Measurements from ENCODE around the gene SSBP1. TPM values are rescaled to one million over a fixed set of nuclear protein-coding genes. Genes with fewer than 3 reads are reported as not detected.

Gene SSBP1
- total and polyA plus RNA-seq, 2 experiments from 2014 or later, result 283 to 1,006 TPM

- TF ChIP-seq CTCF (conservative IDR thresholded peaks at IDR 0.05; ENCODE audit: low read depth in 2 of 2) (no peak), EZH2phosphoT487 (IDR thresholded peaks at IDR 0.05; ENCODE audit: unreplicated experiment) (no peak), CREB1 (CRISPR knock-in tag; IDR thresholded peaks at IDR 0.05; ENCODE audit: low read depth) (no peak), ZNF331 (CRISPR knock-in tag; IDR thresholded peaks at IDR 0.05; ENCODE audit: low read depth) (no peak)
- TF ChIP-seq, protein P1, sequence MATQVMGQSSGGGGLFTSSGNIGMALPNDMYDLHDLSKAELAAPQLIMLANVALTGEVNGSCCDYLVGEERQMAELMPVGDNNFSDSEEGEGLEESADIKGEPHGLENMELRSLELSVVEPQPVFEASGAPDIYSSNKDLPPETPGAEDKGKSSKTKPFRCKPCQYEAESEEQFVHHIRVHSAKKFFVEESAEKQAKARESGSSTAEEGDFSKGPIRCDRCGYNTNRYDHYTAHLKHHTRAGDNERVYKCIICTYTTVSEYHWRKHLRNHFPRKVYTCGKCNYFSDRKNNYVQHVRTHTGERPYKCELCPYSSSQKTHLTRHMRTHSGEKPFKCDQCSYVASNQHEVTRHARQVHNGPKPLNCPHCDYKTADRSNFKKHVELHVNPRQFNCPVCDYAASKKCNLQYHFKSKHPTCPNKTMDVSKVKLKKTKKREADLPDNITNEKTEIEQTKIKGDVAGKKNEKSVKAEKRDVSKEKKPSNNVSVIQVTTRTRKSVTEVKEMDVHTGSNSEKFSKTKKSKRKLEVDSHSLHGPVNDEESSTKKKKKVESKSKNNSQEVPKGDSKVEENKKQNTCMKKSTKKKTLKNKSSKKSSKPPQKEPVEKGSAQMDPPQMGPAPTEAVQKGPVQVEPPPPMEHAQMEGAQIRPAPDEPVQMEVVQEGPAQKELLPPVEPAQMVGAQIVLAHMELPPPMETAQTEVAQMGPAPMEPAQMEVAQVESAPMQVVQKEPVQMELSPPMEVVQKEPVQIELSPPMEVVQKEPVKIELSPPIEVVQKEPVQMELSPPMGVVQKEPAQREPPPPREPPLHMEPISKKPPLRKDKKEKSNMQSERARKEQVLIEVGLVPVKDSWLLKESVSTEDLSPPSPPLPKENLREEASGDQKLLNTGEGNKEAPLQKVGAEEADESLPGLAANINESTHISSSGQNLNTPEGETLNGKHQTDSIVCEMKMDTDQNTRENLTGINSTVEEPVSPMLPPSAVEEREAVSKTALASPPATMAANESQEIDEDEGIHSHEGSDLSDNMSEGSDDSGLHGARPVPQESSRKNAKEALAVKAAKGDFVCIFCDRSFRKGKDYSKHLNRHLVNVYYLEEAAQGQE (IDR thresholded peaks at IDR 0.05; ENCODE audit: unreplicated experiment), result no peak
Measured at GRCh38 chr7:141700296-141700847, 37.8 kb upstream of the SSBP1 start (continued).

- Mint-ChIP-seq H3K9me3 (no peaks in the 10 kb centered on the region), H3K4me1 (peaks cover 54% of the 10 kb centered on the region), H3K4me3 (peak overlapping the region; percentile 82), H3K27ac (no peak overlapping the region), H3K36me3 (ENCODE audit: low read depth) (no peaks in the 10 kb centered on the region), H3K27me3 (ENCODE audit: insufficient read depth, low read depth, poor library complexity) (peaks cover 8% of the 10 kb centered on the region)
- peaks cover 44% of the 10 kb centered on the region for H3K4me1 ChIP-seq (ENCODE audit: insufficient read depth)
- H3K9me2 ChIP-seq (ENCODE audit: insufficient read depth), result no peaks in the 10 kb centered on the region
- TF ChIP-seq CREB1 (CRISPR knock-in tag; IDR thresholded peaks at IDR 0.05; ENCODE audit: low read depth) (no peak), NANOG (IDR thresholded peaks at IDR 0.05; ENCODE audit: borderline replicate concordance) (no peak)
- TF ChIP-seq, protein P1 (IDR thresholded peaks at IDR 0.05; ENCODE audit: unreplicated experiment), result no peak
- peak; percentile 65 for DNase-seq (ENCODE audit: low spot score)
- H3F3A ChIP-seq (replicated peaks; ENCODE audit: low read depth), result peaks cover 3% of the 10 kb centered on the region; the same call in 1 of the 2 replicates
- peaks cover 48% of the 10 kb centered on the region for H3K79me2 ChIP-seq (replicated peaks; ENCODE audit: insufficient read depth)
- ATAC-seq, result peak; percentile 29
- H3K4me3 ChIP-seq, result peak overlapping the region; percentile 93
- peaks cover 2% of the 10 kb centered on the region; the same call in 1 of the 2 replicates for H4K20me1 ChIP-seq (replicated peaks; ENCODE audit: insufficient read depth)
- peak overlapping the region; percentile 99 for H3K4me2 ChIP-seq
- H2AFZ ChIP-seq, result peak overlapping the region; percentile 81; the same call in 1 of the 2 replicates
- H3K27me3 ChIP-seq (ENCODE audit: insufficient read depth), result peaks cover 19% of the 10 kb centered on the region
- peak overlapping the region; percentile 69; the same call in 1 of the 2 replicates for H3K27ac ChIP-seq (ENCODE audit: low read depth)
- H3K36me3 ChIP-seq (ENCODE audit: insufficient read depth), result no peaks in the 10 kb centered on the region
Measured at GRCh38 chr7:141700848-141701371, 37.2 kb upstream of the SSBP1 start.
